ENCODE results near the gene RIMS4.

The RIMS4 gene

DNA sequence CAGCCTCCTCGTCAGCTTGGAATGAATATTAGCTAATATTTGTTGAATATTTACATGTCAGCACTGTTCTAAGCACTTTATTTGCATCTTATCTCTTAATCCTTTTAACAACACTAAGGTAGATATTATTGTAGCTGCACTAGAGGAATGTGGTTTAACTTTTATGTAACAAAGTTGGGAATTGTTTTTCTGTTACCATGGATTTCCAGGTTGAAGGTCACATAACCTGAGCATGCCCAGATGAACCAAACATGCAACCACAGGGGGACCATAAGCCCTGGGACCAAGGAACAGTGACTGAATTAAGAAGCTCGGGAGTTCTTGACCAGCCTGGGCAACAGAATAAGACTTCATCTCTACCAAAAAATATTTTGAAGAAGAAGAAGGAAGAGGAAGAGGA, 46.1 kb upstream of the RIMS4 start:
- Histone ChIP-seq H3K9me3 (ENCODE audit: insufficient read depth, low read depth, low read length) (no peaks in the 10 kb centered on the region), H3K4me1 (ENCODE audit: insufficient read depth, low read length, poor library complexity, severe bottlenecking) (peaks cover 10% of the 10 kb centered on the region), H3K9ac (ENCODE audit: low read depth, low read length, poor library complexity, severe bottlenecking) (no peak overlapping the region), H3K4me2 (ENCODE audit: low read depth, low read length, poor library complexity, severe bottlenecking) (no peak overlapping the region), H3K27me3 (ENCODE audit: insufficient read depth, low read length, poor library complexity, severe bottlenecking) (no peaks in the 10 kb centered on the region), H4K20me1 (ENCODE audit: insufficient read depth, low read length, poor library complexity, severe bottlenecking) (no peaks in the 10 kb centered on the region), H2AFZ (ENCODE audit: low read length) (no peak overlapping the region), H3F3A (ENCODE audit: low read depth) (no peaks in the 10 kb centered on the region), H3K36me3 (ENCODE audit: insufficient read depth, low read length) (no peaks in the 10 kb centered on the region), H3K9me2 (replicated peaks; ENCODE audit: low read depth, low read length) (no peaks in the 10 kb centered on the region), H3K4me3 (ENCODE audit: low read length, poor library complexity, severe bottlenecking) (no peak overlapping the region), H3K79me2 (ENCODE audit: insufficient read depth, low read length) (no peaks in the 10 kb centered on the region)
- TF ChIP-seq EZH2phosphoT487 (IDR thresholded peaks at IDR 0.05; ENCODE audit: borderline replicate concordance) (no peak), CTCF (conservative IDR thresholded peaks at IDR 0.05; ENCODE audit: low read length) (no peak)

DNA sequence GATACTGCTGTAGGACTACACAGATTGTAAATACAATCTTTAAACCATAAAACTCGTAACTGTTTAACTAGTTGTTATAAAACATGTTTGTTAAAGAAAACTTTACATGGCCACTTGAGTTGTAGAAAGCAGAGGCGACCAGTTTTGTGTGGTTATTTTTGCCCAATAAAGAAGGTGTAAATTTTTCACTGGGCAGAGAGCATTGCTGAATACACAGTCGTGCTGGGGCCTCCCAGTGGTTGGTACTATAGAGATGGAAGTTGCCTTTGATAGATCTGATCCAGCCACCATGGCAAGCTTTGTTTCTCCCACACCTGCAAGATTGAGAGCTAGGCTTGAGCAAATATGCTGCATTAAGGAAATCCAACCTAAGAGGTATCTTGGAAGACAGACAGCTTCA, 41.2 kb upstream of the RIMS4 start:
- Histone ChIP-seq H4K20me1 (ENCODE audit: insufficient read depth, low read length, poor library complexity, severe bottlenecking) (no peaks in the 10 kb centered on the region), H2AFZ (ENCODE audit: low read length) (no peak overlapping the region), H3K36me3 (ENCODE audit: insufficient read depth, low read length) (no peaks in the 10 kb centered on the region), H3F3A (ENCODE audit: low read depth) (no peaks in the 10 kb centered on the region), H3K27me3 (ENCODE audit: insufficient read depth, low read length, poor library complexity, severe bottlenecking) (no peaks in the 10 kb centered on the region), H3K4me1 (ENCODE audit: insufficient read depth, low read length, poor library complexity, severe bottlenecking) (no peaks in the 10 kb centered on the region), H3K9me2 (replicated peaks; ENCODE audit: low read depth, low read length) (no peaks in the 10 kb centered on the region), H3K4me3 (ENCODE audit: low read length, poor library complexity, severe bottlenecking) (no peak overlapping the region), H3K4me2 (ENCODE audit: low read depth, low read length, poor library complexity, severe bottlenecking) (no peak overlapping the region), H3K79me2 (ENCODE audit: insufficient read depth, low read length) (no peaks in the 10 kb centered on the region), H3K9me3 (ENCODE audit: insufficient read depth, low read depth, low read length) (no peaks in the 10 kb centered on the region), H3K9ac (ENCODE audit: low read depth, low read length, poor library complexity, severe bottlenecking) (no peak overlapping the region)
- TF ChIP-seq CTCF (conservative IDR thresholded peaks at IDR 0.05; ENCODE audit: low read length) (no peak), EZH2phosphoT487 (IDR thresholded peaks at IDR 0.05; ENCODE audit: borderline replicate concordance) (no peak)

GRCh38 chr20:44850837-44851236, 40.5 kb upstream of the RIMS4 start:
- TF ChIP-seq EZH2phosphoT487 (IDR thresholded peaks at IDR 0.05; ENCODE audit: borderline replicate concordance) (no peak), CTCF (conservative IDR thresholded peaks at IDR 0.05; ENCODE audit: low read length) (no peak)
- Histone ChIP-seq H4K20me1 (ENCODE audit: insufficient read depth, low read length, poor library complexity, severe bottlenecking) (no peaks in the 10 kb centered on the region), H2AFZ (ENCODE audit: low read length) (no peak overlapping the region), H3K27me3 (ENCODE audit: insufficient read depth, low read length, poor library complexity, severe bottlenecking) (no peaks in the 10 kb centered on the region), H3K9me2 (replicated peaks; ENCODE audit: low read depth, low read length) (no peaks in the 10 kb centered on the region), H3K9ac (ENCODE audit: low read depth, low read length, poor library complexity, severe bottlenecking) (no peak overlapping the region), H3K4me1 (ENCODE audit: insufficient read depth, low read length, poor library complexity, severe bottlenecking) (no peaks in the 10 kb centered on the region), H3K4me3 (ENCODE audit: low read length, poor library complexity, severe bottlenecking) (no peak overlapping the region), H3K9me3 (ENCODE audit: insufficient read depth, low read depth, low read length) (no peaks in the 10 kb centered on the region), H3K36me3 (ENCODE audit: insufficient read depth, low read length) (no peaks in the 10 kb centered on the region), H3K4me2 (ENCODE audit: low read depth, low read length, poor library complexity, severe bottlenecking) (no peak overlapping the region), H3K79me2 (ENCODE audit: insufficient read depth, low read length) (no peaks in the 10 kb centered on the region), H3F3A (ENCODE audit: low read depth) (no peaks in the 10 kb centered on the region)
